Renal cortical epithelial cell (primary cell): ENCODE results near the gene TALDO1. TPM values are rescaled to one million over a fixed set of nuclear protein-coding genes. Genes with fewer than 3 reads are reported as not detected.

Source experiments
- DNase-seq: peaks from one replicate; pipeline ENCODE4 v3.0.0-alpha.2; 2011; ENCODE audit warnings: low read depth
- total RNA-seq: library from RNA; depleted of rRNA; stranded (reverse); fragments of >200 nt; gene quantifications from 2 replicates; pipeline ENCODE4 v1.2.3, GENCODE V29; 2014

The TALDO1 gene
- total RNA-seq, 1 donor from 2014 or later = 188 TPM

DNA sequence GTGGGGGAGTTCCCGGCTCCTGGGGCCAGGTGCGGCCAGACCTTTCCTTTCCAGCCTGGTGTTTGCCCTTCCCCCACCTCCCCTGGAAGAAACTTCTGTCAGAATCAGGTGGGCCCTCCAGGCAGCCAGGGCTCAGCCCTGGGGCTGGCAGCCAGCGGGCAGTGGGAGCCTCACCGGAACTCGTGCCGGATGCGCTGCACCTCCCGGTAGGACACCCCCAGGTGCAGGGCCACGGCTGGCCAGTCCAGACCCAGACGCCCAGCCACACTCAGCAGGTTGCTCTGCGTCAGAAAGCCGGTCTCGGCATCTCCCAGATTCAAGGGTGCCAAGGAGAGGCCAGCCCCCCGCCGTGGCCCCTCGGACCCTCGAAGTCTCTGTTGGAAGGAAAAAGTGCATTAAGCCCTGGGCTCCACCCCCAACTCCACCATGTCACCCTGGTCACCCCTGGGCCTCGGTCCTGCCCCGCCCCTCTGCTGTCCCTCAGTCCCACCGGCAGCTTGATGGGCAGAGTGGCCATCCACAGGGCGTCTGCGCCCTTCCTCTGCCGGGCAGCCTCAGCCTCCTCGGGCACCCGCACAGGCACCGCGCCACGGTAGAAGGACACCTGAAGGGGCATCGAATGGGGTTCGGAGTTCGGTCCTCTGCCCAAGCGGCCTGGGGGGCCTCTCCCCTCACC lies 52.5 kb downstream of the TALDO1 start:
- DNase-seq = no peak

DNA sequence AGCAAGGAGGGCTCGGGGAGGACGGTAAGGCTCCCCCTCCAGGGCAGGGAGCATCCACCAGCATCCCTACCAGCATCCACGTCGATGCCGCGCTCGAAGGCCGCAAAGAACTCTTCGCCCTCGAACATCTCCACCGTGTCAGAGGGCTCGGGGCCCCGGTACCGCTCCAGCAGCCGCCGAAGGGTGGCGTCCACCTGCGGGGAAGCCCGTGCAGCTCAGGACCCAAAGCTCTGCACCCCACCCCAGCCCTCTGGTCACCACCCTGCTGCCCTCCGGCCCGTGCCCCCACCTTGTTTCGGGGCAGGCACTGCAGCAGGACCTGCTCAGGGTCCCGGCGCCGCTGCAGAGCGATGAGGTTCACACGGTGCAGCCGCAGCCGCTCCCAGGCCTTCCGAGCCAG lies 53.2 kb downstream of the TALDO1 start:
- no peak for DNase-seq

DNA sequence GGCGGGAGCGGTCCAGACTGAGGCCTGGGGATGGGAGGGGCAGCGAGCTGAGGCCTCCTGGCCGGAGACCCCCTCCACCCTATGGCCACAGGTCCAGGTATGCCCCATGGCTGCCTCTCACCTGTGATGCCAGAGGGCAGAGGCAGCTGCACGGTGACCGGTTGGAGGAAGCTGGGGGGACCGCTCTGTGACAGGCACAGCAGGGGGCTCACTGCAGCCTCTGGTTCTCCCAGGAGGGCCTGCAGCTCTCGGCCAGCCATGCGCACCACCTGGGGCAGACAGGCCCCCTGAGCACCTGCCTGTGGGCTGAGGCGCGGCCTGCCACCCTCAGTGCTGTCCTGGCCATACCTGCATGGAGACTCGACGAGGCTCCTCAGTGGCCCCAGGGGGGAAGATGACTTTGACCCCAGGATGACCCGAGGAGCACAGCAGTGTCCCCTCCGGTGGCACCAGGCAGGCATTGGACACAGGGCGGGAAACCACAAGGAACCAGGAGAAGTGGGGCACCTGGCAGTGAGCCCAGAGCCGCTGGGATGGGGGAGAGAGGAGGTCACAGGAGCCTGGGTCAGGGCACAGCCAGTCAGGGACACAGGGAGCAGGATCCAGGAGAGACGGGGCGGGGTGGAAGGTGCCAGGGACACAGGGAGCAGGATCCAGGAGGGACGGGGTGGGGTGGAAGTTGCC lies 54.0 kb downstream of the TALDO1 start:
- no peak for DNase-seq

DNA sequence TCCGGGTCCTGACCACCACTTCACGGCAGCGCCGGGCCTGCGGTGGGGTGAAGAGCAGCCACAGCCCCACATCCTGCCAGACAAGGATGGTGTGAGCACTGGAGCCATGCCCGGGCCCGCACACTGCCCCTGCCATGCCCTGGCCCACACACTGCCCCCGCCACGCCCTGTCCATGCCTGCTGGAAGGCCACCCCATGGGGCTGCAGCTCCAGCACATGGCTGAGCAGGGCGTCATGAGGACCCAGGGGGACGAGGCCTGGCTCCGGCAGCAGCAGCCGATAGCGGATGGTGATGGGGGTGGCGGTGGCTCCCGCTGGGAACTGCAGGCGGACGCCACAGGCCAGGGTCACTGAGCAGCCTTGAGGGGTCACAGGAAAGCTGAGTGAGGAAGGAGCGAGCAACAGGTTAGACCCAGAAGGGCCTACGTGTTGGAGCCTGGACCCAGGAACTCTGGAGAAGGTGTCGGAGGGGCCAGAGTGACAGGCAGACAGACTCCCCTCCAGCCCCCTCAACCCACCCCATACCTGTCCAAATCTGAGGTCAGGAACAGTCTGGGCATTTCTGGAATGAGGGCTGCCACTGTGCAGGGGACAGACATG lies 54.9 kb downstream of the TALDO1 start:
- DNase-seq = no peak

DNA sequence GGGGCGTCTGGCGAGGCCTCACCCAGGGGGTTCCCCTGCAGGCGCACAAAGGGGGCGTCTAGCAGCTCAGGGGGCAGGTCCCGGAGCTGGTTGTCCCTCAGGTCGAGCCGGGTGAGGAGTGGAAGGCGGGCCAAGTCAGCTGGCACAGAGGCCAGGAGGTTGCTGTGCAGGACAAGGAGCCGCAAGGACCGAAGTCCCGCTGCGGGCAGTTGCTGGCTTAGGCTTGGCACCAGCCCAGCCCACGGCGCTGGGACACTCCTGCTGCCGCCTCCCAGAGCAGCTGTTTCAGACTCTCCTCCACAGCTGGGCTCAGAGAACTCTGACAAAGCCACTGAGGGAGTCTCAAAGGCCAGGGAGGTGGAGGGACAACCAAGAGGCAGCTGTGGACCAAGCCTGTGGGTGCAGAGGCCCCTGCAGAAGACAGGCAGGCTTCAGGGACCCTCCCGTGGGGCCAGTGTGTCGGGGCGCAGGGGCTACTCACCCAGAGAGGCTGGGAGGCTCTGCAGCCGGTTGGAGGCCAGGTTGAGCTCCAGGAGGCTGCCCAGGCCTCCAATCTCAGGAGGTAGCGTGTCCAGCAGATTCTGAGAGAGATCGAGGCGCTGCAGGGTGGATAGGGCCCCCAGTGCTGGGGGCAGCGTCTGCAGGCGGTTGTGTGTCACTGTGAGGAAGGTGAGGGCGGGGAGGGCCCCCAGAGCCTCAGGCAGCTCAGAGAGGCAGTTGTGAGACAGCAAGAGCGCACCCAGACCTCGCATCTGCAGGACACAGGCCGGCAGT lies 55.6 kb downstream of the TALDO1 start:
- DNase-seq = no peak

DNA sequence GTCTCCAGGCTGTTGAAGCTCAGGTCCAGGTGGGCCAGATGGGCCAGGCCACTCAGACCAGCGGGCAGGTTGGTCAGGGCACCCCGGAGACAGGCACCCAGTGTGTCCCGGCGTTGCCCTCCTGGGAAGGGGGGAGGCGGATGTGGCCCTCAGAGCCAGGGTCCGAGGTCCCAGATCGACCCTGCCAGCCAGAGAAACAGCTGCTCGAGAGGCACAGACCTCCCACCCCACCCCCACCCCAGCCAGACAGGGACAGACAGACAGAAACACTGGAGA lies 56.1 kb downstream of the TALDO1 start:
- DNase-seq = no peak

DNA sequence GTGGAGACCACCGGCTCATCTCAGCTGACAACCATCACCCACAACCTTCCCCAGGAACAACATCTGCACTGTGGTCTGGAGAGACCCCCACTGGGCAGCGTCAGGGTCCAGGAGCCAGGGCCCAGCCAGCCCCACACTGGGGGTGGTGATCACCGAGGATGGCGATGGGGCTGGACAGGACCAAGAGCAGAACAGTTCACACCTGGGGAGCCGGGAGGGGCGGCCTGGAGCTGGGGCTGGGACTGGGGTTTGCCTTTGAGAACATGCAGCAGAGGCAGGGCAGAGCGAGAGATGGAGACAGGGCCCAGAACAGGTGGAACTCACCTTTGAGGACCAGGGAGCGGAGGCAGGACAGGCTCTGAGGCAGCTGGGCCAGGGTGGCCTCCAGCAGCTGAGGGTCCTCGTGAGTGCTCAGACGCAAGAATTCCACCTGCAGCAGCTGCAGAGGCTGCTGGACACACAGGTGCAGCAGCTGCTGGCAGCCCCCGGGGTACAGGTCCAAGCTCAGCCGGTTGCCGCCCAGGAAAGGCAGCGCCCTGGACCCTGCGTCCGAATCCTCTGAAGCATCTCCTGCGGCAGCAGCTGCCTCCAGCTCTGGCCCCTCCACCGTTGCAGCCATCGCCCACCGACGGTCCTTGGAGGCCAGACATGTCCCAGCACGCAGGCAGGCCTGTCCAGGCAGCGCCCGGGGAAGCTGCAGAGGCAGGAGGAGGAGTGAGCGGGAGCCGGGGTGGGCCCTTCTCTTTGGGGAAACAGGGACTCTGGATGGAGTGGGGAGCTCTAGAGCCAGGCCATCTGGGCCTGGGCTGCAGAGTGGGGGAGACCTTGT lies 56.7 kb downstream of the TALDO1 start:
- no peak for DNase-seq

DNA sequence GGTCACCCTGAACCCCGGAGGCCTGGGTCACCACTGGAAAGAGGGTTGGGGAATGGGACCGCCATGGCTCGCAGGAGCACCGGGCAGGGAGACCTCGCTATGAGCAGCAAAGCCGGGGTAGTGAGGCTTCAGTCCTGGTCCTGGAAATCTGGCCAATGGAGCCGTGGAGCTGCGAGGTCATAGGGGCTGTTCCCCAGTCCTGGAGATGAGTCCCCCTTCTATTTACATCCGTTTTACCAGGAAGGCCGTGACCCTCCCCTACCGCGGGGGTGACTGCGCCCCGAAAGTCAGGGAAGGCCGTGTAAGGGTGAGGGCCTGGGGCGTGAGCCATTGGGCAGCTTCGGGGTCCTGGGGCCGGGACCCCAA lies 57.3 kb downstream of the TALDO1 start:
- no peak for DNase-seq

DNA sequence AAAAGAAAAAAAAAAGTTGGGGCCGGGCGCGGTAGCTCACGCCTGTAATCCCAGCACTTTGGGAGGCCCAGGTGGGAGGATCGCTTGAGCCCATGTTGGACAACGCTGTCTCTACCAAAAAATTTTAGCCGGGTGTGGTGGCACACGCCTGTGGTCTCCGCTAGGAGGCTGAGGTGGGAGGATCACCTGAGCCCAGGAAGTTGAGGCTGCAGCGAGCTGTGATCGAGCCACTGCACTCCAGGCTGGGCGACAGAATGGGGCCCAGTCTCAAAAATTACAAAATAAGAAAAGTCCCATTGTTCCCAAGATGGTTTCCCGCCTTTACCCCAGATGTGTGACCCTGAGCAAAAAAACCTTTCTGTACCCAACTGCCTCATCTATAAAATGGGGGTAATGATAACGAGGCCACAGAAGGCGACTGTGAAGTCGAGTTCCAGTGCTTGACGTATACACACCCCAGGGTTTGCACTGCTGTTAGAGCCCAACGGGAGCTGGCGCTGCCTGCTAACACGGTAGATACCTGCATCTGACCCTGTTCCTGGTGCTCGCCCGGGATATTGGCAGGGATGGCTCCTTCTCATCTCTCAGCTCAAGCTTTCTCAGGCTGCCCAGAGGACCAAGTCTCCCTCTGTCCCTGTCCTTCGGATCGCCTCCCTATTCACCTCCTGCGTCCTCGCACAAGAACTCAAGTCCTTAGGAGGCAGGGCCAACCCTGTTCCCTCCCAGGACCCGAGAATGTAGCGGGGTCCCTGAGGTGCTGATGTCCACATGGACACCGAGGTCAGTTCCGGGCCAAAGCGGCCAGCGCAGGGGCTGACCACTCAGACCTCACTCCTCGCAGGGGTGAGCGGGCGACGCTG lies 61.4 kb downstream of the TALDO1 start:
- DNase-seq = peak; percentile 52

DNA sequence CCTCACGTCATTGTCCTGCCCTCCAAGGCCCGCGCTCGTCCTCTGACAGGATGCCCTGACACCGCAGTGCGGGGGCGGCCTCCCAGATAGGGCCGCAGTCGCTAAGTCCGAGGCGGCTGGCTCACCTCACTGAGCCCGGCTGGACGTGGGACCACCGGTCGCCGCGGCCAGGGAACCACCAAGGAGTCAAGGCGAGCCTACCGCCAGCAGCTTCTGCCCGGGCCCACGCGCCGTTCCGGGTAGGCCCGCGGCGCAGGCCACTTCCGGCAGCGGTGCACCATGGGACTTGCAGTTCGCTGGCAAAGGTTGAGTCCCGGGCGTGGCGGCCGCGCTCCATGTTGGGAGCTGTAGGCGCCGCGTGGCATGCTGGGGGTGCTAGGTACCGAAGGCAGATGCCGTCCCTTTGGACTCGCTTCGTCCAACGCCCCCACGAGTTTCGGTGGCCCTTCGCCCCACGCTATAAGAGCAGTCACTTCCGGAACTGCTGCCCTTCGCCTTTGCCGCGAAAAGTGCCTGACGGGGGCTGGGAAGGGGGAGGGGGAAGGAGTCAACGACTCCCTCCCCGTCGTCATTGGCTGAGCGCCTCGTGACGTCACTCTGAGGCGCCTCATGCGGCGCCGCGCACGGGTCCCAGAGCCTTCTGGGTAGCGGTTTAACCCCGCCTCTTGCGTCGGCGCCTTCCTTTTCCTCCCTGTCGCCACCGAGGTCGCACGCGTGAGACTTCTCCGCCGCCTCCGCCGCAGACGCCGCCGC lies 62.2 kb downstream of the TALDO1 start, which contains the start of gene RPLP2:
Gene RPLP2, plus strand, starts transcription at position 681 of the 753 bp plus-strand sequence. CDS start 268 bp downstream, outside the sequence.
- DNase-seq = peak; percentile 85

DNA sequence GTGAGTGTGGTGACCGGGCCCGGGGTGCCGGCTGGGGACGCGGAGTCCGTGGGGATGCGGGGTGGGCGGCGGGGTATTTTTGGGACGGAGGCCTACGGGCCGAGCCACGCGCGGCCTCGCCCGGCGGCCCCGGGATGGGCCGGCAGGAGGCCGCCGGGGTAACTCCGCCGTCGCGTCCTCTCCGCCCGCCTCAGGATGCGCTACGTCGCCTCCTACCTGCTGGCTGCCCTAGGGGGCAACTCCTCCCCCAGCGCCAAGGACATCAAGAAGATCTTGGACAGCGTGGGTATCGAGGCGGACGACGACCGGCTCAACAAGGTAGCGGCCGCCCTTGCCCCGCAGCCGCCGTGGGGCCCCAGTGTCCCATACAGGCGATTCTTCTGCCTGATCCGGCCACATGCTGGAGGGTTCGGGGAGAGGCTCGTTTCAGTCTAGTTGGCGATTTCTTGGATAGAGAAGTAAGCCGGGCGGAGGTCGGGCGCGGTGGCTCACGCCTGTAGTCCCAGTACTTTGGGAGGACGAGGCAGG lies 62.8 kb downstream of the TALDO1 start:
- DNase-seq = no peak

DNA sequence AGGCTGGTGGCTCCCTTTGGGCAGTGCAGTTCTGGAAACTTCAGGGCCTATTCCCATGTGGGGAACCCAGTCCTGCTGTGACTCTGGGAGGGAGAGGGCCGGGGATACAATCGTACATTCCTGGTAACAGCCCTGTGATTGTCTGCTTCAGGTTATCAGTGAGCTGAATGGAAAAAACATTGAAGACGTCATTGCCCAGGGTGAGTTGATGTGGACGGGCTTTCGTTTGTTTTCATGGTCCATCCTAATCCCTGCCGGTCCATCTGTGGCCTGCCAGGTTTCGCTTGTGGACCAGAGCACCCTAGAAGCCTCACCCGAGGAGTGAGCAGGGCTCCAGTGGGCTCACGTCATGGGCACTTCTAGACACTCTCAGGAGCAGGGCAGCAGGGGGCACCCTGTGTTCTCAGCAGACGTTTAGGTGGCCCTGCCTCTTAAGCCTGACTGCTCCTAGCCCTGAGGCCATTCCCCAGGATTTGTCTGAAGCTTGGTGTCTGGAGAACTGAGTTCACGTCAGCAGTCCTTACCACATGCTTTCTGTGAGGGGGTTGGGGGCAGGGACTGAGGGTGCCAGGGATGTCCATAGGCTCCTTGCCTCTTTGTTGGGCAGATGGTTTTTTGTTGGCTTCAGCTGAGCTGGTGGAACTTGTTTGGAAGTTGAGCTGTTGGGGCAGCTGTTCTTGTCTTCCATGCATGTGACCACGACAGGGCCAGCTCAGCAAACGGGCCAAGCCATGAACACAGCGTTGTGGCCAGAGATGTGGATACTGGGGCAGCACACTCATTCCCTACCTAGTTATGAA lies 64.4 kb downstream of the TALDO1 start:
- DNase-seq = no peak

DNA sequence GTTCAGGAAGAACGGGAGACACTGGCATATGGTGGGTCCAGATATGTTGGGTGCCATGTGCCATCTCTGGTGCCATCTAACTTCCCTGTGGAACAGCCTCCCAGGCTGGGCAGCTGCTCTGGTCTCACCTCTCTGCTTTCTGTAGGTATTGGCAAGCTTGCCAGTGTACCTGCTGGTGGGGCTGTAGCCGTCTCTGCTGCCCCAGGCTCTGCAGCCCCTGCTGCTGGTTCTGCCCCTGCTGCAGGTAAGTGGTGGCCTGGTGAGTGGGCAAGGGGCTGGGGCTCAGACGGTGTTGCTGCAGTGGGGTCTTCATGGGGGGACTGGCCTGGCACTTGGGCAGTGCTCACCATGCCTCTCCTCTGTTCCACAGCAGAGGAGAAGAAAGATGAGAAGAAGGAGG lies 65.1 kb downstream of the TALDO1 start:
- no peak for DNase-seq

DNA sequence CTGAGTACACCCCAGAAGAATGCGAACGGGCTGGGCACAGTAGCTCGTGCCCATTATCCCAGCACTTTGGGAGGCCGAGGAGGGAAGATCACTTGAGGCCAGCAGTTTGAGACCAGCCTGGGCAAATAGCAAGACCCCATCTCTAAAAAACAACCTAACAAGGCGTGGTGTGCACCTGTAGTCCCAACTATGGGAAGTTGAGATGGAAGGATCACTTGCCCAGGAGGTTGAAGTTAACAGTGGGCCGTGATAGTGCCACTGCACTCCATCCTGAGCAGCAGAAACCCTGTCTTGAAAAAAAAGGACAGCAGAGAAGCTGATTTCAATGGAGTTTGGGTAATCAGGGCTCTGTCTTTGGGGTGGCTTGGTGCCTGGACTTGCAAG lies 65.8 kb downstream of the TALDO1 start:
- no peak for DNase-seq

DNA sequence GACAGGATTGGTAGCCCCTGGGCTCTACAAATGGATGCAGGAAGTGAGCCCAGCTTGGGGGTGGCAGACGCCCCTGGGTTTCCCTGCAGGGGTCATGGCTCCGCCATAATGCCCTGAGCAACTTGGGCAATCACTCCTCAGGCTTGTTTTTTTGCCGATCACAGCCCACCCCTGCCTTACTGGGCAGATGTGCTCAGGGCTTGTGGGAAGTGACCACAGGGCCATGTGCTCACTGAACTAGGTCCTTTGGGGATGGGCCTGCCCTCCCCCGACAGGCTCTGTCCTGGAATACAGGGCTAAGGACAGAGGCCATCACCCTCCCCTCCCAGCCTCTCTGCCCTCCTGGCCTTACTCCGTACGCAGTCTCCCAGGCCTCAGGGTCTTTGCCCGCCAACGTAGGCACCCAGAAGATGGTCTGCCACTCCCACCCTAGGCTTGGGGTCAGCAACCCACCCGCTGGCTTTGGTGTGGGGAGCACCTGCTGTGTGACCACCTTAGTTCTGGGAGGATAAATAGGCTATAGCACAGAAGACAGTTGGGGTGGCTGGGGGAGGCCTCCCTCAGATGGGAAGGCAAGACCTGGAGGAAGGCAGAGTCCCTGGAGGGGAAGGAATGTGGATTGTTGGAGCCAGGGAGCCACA lies 66.3 kb downstream of the TALDO1 start:
- no peak for DNase-seq
